ENCODE results near the gene FOSL2.

Gene FOSL2

GRCh38 chr2:28392297-28393113 lies at the start of gene FOSL2:
FOSL2 (plus strand) TSS chr2:28392858; CDS start chr2:28393721, 863 bp downstream.
- DNase-seq, result peak; percentile 94

DNA sequence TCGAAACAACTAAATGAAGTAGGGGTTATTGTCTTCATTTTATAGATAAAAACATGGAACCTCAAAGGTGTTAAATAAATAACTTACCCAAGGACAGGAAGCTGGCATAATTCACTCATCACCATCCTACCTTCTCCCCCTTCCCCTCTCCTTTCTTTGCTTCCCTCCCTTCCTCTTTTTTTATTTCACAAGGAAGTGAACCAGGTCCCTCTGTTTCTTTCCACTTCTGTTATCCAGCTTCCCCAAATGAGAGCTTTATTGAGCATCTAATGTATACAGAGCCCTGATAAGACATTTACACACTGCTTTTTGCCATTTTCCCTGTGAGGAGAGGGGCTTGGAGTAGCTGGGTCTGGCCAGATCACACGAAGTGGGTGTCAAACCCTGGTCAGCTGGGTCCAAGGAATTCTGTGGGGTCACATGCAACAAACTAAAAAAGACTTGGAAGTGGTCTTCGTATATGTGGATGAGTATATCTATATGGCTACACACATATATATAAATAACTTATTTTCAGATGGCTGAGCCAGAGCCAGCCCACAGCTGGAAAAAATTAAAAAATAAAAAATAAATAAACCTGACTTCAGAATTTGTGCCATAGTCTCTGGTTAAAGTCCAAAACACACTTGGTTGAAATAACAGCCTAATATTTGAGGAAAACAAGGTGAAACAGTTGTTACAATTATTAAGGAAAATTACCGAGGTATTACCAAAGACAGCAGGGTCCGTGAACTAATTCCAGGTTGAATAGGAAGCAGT lies 49.3 kb upstream of the FOSL2 start:
- DNase-seq, result no peak

- no peak for DNase-seq
Measured at GRCh38 chr2:28343971-28344715, 48.5 kb upstream of the FOSL2 start.

DNA sequence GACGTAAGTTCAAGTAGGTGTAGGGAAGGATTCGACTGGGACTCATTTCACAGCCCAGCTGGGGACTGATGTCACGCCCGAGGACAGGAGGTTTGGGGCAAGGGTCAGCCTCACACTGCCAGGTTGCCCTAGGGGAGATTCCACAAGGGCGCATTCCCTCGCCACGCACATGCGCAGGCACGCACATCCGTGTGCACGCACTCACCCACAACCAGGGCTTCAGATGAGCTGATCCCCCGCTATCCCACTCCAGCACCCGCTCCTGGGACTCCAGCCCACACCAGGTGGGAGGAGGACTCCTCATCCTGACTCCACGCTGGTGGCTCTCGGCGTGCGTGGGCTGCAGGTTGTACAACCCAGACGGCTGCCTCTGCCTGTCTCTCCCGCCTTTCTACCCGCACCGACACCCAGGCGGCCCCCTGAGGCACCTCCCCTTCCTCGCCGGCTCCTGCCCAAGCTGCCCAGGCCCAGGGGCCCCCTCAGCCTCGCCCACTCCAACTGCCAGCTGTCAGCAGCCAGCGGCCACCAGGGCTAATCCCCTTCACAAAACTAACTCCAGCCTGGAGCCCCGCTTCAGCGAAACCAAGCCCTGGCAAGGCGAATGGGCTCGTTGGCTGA lies 47.8 kb upstream of the FOSL2 start:
- no peak for DNase-seq

- no peak for DNase-seq
Measured at GRCh38 chr2:28345619-28346018, 47.0 kb upstream of the FOSL2 start.

GRCh38 chr2:28346587-28346986 lies 46.1 kb upstream of the FOSL2 start:
- no peak for DNase-seq

- no peak for DNase-seq
Measured at GRCh38 chr2:28347193-28347592, 45.5 kb upstream of the FOSL2 start.

DNA sequence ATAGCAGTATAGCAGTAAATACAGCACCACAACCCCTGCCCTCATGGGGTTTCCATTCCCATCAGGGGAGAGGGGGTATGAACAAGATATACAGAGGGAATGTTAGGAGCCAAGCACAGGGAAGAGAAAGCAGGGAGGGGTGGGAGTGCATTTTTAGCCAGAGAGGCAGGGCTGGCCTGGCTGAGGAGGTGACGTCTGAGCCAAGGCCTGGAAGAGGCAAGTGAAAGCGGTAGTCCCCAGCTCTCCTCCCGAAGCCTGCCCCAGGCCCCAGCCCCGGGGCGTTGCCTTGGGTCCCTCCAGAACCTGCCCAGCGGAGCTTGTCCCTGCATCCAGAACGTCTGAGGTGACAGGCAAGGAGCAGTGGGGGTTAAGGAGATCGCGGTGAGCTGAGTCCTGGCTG lies 45.1 kb upstream of the FOSL2 start:
- no peak for DNase-seq

GRCh38 chr2:28348149-28348567 lies 44.5 kb upstream of the FOSL2 start:
- DNase-seq, result peak; percentile 67

- DNase-seq, result no peak
Measured at GRCh38 chr2:28348921-28349320, 43.7 kb upstream of the FOSL2 start.

GRCh38 chr2:28349546-28350165 lies 43.0 kb upstream of the FOSL2 start:
- DNase-seq, result no peak

GRCh38 chr2:28350196-28350595 lies 42.5 kb upstream of the FOSL2 start:
- DNase-seq, result no peak

DNA sequence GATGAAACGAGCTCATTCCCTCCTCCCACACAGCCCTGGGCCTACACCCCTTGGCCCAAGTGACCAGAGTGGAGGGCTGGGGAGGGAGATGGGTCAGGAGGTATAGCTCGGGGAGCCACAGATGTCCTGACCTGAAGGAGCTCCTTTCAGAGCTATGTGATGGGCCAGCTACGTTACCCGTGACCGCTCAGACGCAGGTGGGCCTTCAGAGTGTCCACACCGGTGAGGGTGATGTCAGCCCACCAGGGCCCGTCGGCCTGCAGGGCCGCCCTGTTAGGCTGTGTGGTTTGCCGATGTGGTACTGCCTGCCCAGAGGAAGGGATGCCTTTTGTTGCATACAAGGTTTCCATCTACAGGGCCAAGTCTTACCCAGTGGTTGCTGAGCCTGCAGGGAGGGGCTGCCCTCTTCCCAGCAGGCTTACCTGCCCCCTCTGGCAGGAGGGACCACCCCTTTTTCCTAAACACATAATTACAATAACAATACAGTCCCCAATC lies 41.8 kb upstream of the FOSL2 start:
- DNase-seq, result no peak

DNA sequence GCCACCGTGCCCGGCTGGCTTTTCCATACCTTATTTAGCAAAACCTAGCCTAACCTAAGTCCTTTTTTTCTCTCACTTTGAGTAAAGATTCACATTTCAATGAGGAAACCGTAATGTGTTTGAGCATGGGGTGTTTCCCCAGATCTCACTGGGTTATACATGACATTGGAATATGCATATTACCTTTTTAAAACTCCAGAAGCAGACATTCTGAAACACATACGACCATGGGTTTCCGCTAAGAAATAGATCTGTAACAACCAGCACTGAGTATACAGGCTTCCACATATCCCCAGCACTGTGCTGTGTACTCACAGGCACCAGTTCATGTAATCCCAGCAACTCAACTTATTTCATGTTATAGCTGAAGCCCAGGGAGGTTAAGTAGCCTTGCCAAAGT lies 41.0 kb upstream of the FOSL2 start:
- no peak for DNase-seq

DNA sequence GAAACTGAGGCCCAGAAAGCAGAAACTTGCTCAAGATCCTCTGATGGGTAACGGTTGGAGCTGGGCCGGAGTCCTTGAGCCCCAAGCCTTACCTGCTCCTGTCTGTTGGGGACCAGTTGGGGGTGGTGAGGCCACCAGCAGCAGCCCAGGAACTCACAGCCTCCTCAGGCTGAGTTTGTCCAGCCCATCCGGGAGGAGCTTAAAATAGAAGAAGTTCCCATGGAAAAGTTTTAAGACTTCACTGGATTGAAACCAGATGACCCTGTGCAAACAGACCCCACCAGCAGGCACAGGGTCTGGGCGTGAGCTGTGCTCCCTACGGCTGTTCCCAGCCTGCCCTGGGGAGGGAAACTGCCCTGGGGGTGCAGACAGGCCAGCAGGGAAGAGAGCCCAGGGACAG lies 40.6 kb upstream of the FOSL2 start:
- DNase-seq, result no peak

- no peak for DNase-seq
Measured at GRCh38 chr2:28352610-28353195, 40.0 kb upstream of the FOSL2 start.

DNA sequence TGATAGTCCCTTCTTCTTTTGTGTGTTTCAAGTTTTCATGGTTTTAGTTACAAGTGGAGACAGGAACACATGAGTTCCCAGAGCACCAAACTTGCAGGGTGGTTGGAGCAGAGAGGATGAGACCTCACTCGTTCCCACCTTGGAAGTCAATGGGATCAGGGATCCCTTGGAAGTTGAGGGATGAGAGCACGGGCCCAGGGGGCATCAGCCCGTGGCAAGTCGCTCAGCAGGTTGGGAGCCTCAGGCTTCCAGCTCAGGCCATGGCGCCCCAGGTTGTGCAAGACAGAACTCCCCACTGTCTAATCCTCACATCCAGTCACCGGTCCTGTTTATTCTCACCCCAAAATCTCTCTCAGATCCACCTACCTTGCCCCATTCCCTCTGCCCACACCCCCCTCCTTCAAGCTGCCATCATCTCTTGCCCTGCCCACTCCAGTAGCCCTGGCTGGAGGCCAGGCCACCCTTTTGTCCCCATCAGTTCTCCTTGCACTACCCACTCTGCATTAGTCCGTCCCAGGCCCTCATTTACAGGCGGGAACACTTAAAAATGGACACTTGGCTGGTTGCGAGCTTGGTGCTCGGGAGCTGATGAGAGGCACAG lies 37.6 kb upstream of the FOSL2 start:
- DNase-seq, result no peak

GRCh38 chr2:28355521-28356094 lies 37.0 kb upstream of the FOSL2 start:
- no peak for DNase-seq

- DNase-seq, result peak; percentile 50
Measured at GRCh38 chr2:28356095-28356911, 36.4 kb upstream of the FOSL2 start.

- DNase-seq, result no peak
Measured at GRCh38 chr2:28357055-28357454, 35.6 kb upstream of the FOSL2 start.
